Activated T-cell treated with anti-CD3 and anti-CD28 coated beads, Interleukin-2, amount 50 U/mL, for 24 hours (primary cell): ENCODE measurements around the gene STAG1.
"Not testable (repeated sequence)": the region's sequence is repeated elsewhere in the genome, so short reads cannot be mapped to it uniquely, and the experiment has no call there.

Source experiments
- DNase-seq: peaks from one replicate; pipeline ENCODE4 v3.0.0-alpha.2; 2020
- H3K27ac Mint-ChIP-seq: 2 replicates; pipeline ENCODE4 v1.8.0; 2020; ENCODE audit warnings: mild to moderate bottlenecking, mixed read lengths
- H3K27me3 Mint-ChIP-seq: 2 replicates; pipeline ENCODE4 v1.8.0; 2020; ENCODE audit warnings: mixed read lengths
- H3K36me3 Mint-ChIP-seq: 2 replicates; pipeline ENCODE4 v1.8.0; 2020; ENCODE audit warnings: low read depth, mixed read lengths
- H3K4me1 Mint-ChIP-seq: 2 replicates; pipeline ENCODE4 v1.8.0; 2020; ENCODE audit warnings: low read depth, mixed read lengths
- H3K4me3 Mint-ChIP-seq: 2 replicates; pipeline ENCODE4 v1.8.0; 2020; ENCODE audit warnings: mild to moderate bottlenecking, moderate library complexity, mixed read lengths
- H3K9me3 Mint-ChIP-seq: 2 replicates; pipeline ENCODE4 v1.8.0; 2020; ENCODE audit warnings: mixed read lengths

STAG1 gene

GRCh38 chr3:136752422-136753325, 496 bp upstream of the STAG1 start:
- Mint-ChIP-seq H3K4me1 (peaks cover 39% of the 10 kb centered on the region), H3K4me3 (peak overlapping the region; percentile 87), H3K36me3 (peaks cover 28% of the 10 kb centered on the region), H3K27me3 (no peaks in the 10 kb centered on the region), H3K27ac (peak overlapping the region; percentile 99), H3K9me3 (no peaks in the 10 kb centered on the region)
- peak; percentile 99 for DNase-seq

GRCh38 chr3:136751316-136752171, 634 bp downstream of the STAG1 start:
- Mint-ChIP-seq H3K9me3 (no peaks in the 10 kb centered on the region), H3K36me3 (peaks cover 28% of the 10 kb centered on the region), H3K4me3 (peak overlapping the region; percentile 87), H3K4me1 (peaks cover 47% of the 10 kb centered on the region), H3K27me3 (no peaks in the 10 kb centered on the region), H3K27ac (peak overlapping the region; percentile 99)
- peak; percentile 80 for DNase-seq

GRCh38 chr3:136750897-136751315, 1.3 kb downstream of the STAG1 start:
- peaks cover 35% of the 10 kb centered on the region for H3K36me3 Mint-ChIP-seq
- H3K9me3 Mint-ChIP-seq = no peaks in the 10 kb centered on the region
- H3K4me3 Mint-ChIP-seq = peak overlapping the region; percentile 87
- no peak for DNase-seq
- H3K27me3 Mint-ChIP-seq = no peaks in the 10 kb centered on the region
- peaks cover 53% of the 10 kb centered on the region for H3K4me1 Mint-ChIP-seq
- peak overlapping the region; percentile 90 for H3K27ac Mint-ChIP-seq

GRCh38 chr3:136750209-136750896, 1.8 kb downstream of the STAG1 start:
- H3K4me1 Mint-ChIP-seq = peaks cover 59% of the 10 kb centered on the region

GRCh38 chr3:136749602-136750001, 2.6 kb downstream of the STAG1 start:
- H3K27me3 Mint-ChIP-seq = not testable (repeated sequence)
- peak overlapping the region; percentile 90 for H3K27ac Mint-ChIP-seq
- peaks cover 59% of the 10 kb centered on the region for H3K4me1 Mint-ChIP-seq

More at GRCh38 chr3:136750209-136750896, 1.8 kb downstream of the STAG1 start:
- H3K4me3 Mint-ChIP-seq = peak overlapping the region; percentile 87
- no peaks in the 10 kb centered on the region for H3K9me3 Mint-ChIP-seq
- no peaks in the 10 kb centered on the region for H3K27me3 Mint-ChIP-seq
- no peak for DNase-seq
- H3K27ac Mint-ChIP-seq = peak overlapping the region; percentile 90
- peaks cover 39% of the 10 kb centered on the region for H3K36me3 Mint-ChIP-seq

GRCh38 chr3:136749091-136749490, 3.1 kb downstream of the STAG1 start:
- no peak for DNase-seq
- Mint-ChIP-seq H3K9me3 (peaks cover 4% of the 10 kb centered on the region), H3K4me3 (peak overlapping the region; percentile 13), H3K27ac (peak overlapping the region; percentile 7), H3K27me3 (no peaks in the 10 kb centered on the region), H3K36me3 (peaks cover 52% of the 10 kb centered on the region), H3K4me1 (peaks cover 59% of the 10 kb centered on the region)

More at GRCh38 chr3:136749602-136750001, 2.6 kb downstream of the STAG1 start:
- H3K4me3 Mint-ChIP-seq = peak overlapping the region; percentile 87
- H3K36me3 Mint-ChIP-seq = peaks cover 47% of the 10 kb centered on the region
- not testable (repeated sequence) for H3K9me3 Mint-ChIP-seq, DNase-seq

- Mint-ChIP-seq H3K27me3 (no peaks in the 10 kb centered on the region), H3K9me3 (peaks cover 4% of the 10 kb centered on the region), H3K36me3 (peaks cover 53% of the 10 kb centered on the region), H3K27ac (no peak overlapping the region), H3K4me1 (peaks cover 59% of the 10 kb centered on the region), H3K4me3 (no peak overlapping the region)
- no peak for DNase-seq
Observed at GRCh38 chr3:136745916-136746315, 6.3 kb downstream of the STAG1 start.

- DNase-seq = no peak
- Mint-ChIP-seq H3K4me1 (peaks cover 48% of the 10 kb centered on the region), H3K27ac (no peak overlapping the region), H3K36me3 (peaks cover 55% of the 10 kb centered on the region), H3K4me3 (no peak overlapping the region), H3K27me3 (no peaks in the 10 kb centered on the region), H3K9me3 (peaks cover 4% of the 10 kb centered on the region)
Observed at GRCh38 chr3:136741063-136741462, 11.1 kb downstream of the STAG1 start.

GRCh38 chr3:136740351-136740958, 11.7 kb downstream of the STAG1 start:
- H3K27ac Mint-ChIP-seq = no peak overlapping the region

GRCh38 chr3:136736950-136737349, 15.2 kb downstream of the STAG1 start:
- peaks cover 31% of the 10 kb centered on the region for H3K36me3 Mint-ChIP-seq
- H3K4me1 Mint-ChIP-seq = peaks cover 58% of the 10 kb centered on the region
- not testable (repeated sequence) for H3K4me3 Mint-ChIP-seq, H3K9me3 Mint-ChIP-seq, DNase-seq, H3K27me3 Mint-ChIP-seq
- H3K27ac Mint-ChIP-seq = peak overlapping the region; percentile 47

More at GRCh38 chr3:136740351-136740958, 11.7 kb downstream of the STAG1 start:
- H3K27me3 Mint-ChIP-seq = no peaks in the 10 kb centered on the region
- DNase-seq = no peak
- peaks cover 53% of the 10 kb centered on the region for H3K36me3 Mint-ChIP-seq
- no peak overlapping the region for H3K4me3 Mint-ChIP-seq
- H3K9me3 Mint-ChIP-seq = peaks cover 4% of the 10 kb centered on the region
- H3K4me1 Mint-ChIP-seq = peaks cover 46% of the 10 kb centered on the region

GRCh38 chr3:136735103-136735502, 17.1 kb downstream of the STAG1 start:
- Mint-ChIP-seq H3K27ac (peak overlapping the region; percentile 19), H3K9me3 (no peaks in the 10 kb centered on the region), H3K36me3 (peaks cover 18% of the 10 kb centered on the region), H3K27me3 (no peaks in the 10 kb centered on the region), H3K4me3 (no peak overlapping the region), H3K4me1 (peaks cover 63% of the 10 kb centered on the region)
- DNase-seq = no peak

GRCh38 chr3:136734382-136735070, 17.7 kb downstream of the STAG1 start:
- H3K27me3 Mint-ChIP-seq = no peaks in the 10 kb centered on the region
- H3K27ac Mint-ChIP-seq = peak overlapping the region; percentile 57
- no peak overlapping the region for H3K4me3 Mint-ChIP-seq
- DNase-seq = no peak
- peaks cover 18% of the 10 kb centered on the region for H3K36me3 Mint-ChIP-seq
- H3K4me1 Mint-ChIP-seq = peaks cover 65% of the 10 kb centered on the region
- no peaks in the 10 kb centered on the region for H3K9me3 Mint-ChIP-seq

GRCh38 chr3:136733317-136733833, 18.8 kb downstream of the STAG1 start:
- Mint-ChIP-seq H3K36me3 (peaks cover 18% of the 10 kb centered on the region), H3K27me3 (no peaks in the 10 kb centered on the region), H3K9me3 (no peaks in the 10 kb centered on the region), H3K27ac (no peak overlapping the region), H3K4me1 (peaks cover 73% of the 10 kb centered on the region), H3K4me3 (no peak overlapping the region)
- DNase-seq = no peak
